Measurements from ENCODE around the gene FTO. TPM values are rescaled to one million over a fixed set of nuclear protein-coding genes. Genes with fewer than 3 reads are reported as not detected.
"Not testable (repeated sequence)": the region's sequence is repeated elsewhere in the genome, so short reads cannot be mapped to it uniquely, and the experiment has no call there.

The FTO gene
- total RNA-seq, 1 experiment from 2014 or later: 73.6 TPM

DNA sequence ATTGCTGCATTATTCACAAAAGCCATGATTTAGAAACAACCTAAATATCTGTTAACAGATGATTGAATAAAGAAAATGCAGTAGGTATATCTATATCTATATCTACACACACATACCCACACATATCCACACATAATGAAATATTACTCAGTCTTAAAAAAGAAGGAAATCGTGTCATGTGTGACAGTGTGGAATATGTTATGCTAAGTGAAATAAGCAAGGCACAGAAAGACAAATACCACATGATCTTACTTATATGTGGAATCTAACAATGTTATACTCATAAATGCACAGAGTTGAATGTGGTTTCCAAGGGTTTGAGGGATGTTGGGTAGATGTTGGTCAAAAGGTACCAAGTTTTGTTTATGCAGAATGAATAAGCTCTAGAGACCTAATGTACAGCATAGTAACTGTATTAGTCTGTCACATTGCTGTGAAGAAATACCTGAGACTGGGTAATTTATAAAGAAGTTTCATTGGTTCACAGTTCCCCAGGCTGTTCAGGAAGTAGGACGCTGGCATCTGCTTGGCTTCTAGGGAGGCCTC, 156.1 kb downstream of the FTO start:
- no peak for DNase-seq (ENCODE audit: low spot score)

DNA sequence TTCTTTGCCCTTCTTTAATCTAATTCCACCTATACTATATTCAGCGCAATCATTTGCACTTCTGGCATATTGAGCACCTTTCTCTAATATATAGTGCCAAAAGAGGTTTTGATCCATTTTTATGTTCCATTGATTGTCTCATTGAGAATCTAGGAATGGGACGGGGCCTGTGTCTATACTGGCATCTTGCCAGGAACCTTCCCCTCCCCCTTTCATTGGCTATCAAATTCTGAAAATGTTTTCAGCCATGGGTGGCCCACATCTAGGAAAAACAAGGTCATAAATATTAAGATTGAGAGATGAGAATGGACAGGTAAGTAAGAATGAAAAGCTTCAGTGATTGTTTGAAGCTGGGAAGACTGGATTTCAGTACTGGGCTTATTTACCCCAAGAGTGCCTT, 159.9 kb downstream of the FTO start:
- no peak for DNase-seq (ENCODE audit: low spot score)

DNA sequence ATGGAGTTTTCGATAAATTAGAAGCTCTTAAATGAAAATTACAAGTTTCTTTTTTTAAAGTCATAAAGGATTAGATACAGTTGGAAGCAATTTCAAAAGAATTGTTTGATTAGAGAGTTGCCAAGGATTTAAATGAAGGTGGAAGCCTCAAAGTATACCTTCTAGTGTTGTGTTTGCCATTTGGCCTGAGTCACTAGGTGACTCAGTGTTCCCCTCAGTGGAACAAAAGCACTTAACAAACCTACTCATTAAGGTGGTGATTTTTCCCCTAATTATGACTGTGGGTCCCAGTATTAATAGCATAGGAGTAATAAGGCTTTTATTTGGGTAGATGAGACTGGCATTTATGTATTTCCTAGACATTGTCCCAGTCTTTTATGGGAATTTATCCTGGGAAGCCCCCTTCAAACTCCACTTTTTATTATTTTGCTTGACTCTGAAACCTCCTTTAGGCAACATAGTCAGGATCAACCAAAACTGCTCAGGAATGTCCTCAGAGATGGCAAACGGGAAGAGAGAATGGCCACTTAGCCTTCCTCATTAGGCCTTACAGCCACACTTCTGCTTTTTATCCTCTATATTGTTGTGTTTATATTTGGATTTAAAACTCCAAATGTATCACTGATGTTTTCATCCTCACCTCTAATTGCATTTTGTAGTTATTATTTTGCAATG, 161.0 kb downstream of the FTO start:
- no peak for DNase-seq (ENCODE audit: low spot score)

DNA sequence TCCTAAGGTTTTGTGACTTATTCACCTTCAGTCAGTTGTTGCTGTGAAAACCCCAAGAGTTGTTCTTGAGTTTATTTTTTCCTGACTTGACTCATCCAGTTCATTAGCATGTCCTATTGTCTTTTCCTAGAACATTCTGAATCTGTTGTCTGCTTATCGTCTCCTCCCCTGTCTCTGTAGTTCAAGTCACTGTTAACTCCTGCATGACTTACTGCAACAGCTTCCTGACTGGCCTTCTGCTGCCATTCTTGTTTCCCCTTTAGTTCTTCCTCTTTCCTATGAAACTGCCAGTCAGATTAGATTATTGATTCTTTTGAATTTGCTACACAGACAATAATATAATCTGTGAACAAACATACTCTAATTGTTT, 161.5 kb downstream of the FTO start:
- no peak for DNase-seq (ENCODE audit: low spot score)

DNA sequence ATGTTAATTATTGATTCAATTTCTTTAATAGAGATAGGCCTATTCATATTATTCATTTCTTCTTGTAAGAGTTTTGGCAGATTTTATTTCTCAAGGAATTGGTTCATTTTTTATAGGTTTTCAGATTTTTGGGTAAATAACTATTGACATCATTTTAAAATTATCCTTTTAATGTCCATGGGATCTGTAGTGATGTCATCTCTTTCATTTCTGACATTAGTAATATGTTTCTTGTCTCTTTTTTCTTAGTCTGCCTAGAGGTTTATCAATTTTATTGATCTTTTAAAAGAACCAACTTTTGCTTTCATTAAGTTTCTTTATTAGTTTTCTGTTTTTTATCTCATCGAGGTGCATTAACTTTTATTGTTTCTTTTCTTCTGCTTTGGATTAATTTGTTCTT, 162.6 kb downstream of the FTO start:
- DNase-seq (ENCODE audit: low spot score): no peak

DNA sequence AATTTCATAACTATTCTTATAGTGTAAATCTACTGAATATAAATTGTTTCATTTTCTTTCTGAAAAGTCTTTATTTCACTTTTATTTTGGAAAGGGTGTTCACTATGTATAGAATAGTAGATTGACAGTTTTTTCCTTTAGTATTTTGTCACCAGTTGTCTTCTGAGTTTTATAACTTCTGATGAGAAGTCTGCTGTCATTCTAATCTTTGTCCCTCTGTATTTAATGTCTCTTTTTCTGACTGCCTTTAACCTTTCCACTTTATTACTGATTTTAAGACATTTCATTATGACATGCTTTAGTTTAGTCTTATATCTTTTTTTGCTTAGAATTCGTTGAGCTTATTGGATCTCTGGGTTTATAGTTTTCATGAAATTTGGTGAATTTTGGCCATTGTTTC, 166.9 kb downstream of the FTO start:
- no peak for DNase-seq (ENCODE audit: low spot score)

DNA sequence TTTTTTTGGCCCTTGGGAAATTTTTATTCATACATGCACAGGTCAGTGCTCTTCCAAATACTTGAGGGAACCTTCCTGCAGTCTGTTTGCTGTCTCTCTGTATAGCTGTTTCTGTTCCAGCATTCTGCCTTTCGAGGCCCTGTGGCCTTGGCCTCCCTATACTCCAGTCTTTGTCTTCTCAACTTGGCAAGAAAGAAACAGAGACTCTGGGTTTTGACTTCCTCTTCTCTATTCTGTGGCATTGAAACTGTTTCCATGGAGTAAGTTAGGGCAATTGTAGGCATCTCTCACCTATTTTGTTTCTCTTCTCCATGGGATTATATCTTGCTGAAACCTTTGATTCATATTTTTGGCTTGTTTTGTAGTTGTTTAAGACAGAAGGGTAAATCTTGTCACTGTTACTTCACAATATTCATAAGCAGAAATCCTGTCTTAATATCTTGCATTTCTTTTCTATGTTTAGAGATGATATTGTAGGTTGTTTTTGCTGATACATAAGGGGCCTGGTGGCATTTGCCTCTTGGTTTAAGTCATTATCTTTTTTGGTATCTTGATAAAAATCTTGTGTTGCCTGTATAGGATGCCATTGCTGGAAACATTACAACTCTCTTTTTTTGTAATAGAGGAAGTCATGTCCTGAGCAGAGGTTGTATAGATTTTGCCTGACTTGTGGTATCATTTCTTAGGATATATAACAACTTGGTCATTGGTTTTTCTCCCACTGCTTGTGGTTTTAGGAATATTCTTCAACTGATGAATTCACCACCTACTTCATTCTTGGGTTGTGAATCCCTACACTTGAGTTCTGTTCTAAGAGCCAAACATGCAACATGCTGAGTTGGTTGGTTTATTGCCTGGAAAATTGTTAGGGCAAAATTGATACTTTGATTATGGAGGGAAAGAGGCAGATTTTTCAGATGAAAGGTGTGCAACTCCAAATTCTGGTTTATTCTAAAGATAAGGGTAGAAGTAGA, 168.6 kb downstream of the FTO start:
- DNase-seq (ENCODE audit: low spot score): no peak

DNA sequence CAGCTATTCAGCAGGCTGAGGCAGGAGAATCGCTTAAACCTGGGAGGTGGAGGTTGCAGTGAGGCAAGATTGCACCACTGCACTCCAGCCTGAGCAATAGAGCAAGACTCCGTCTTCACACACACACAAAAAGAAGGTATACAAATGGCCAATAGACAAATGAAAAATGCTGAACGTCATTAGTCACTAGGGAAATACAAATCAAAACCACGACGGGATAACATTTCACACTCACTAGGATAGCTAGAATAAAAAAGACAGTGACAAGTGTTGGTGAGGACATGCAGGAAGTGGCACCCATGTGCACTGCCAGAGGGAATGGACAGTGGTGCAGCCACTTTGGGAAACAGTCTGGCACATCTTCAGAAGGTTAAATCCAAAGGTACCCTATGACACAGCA, 172.9 kb downstream of the FTO start:
- DNase-seq (ENCODE audit: low spot score): no peak

DNA sequence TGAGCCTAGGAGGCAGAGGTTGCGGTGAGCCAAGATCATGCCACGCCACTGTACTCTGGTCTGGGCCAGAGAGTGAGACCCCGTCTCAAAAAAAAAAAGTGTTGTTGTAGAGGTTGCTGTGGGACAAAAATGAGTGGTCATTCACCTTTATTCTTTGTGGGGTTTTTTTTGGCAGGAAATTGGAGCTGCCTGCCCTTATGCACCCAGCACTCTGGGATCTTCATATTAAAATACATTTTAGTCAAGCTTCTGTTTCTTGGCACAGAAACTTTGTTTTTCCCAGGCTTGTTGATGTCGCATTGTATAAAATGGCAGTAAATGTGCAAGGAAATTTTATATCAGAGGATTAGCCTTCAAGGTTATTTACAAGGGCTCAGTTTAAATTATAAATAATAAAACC, 174.3 kb downstream of the FTO start:
- no peak for DNase-seq (ENCODE audit: low spot score)

DNA sequence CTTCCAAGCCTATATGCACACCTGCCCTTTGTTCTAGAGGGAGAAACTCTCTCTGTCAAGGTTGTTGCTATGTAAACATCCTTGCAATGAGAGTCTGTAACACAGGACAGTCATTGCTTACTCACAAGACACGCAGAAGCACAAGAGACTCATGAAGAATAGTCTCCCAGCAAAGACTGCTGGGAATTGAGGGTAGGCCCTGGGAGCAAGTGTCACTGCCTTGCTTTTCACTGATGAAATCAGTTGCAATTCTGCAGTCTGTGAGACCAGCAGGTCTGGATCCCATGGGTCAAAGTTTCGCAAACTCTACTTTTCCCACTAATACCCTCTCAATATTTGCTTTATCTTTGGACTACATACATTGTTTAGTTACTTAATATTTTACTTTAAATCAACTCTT, 177.4 kb downstream of the FTO start:
- DNase-seq (ENCODE audit: low spot score): no peak

DNA sequence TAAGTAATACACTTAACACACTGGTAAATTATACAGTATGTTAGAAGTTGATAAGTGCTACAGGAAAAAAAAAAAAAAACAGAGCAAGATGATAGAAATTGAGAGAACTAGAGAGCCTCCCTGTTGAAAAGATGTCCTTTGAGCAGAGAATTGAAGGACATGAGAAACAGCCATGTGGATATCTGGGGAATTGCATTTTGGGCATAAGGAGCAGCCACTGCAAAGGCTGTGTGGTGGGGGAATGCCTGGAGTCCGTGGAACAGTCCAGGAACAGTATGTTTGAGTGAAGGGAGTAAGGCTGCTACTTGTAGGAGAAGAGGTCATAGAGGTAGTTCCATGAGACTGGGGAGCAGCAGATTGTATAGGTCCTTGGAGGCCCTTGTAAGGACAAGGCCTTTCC, 178.4 kb downstream of the FTO start:
- no peak for DNase-seq (ENCODE audit: low spot score)

DNA sequence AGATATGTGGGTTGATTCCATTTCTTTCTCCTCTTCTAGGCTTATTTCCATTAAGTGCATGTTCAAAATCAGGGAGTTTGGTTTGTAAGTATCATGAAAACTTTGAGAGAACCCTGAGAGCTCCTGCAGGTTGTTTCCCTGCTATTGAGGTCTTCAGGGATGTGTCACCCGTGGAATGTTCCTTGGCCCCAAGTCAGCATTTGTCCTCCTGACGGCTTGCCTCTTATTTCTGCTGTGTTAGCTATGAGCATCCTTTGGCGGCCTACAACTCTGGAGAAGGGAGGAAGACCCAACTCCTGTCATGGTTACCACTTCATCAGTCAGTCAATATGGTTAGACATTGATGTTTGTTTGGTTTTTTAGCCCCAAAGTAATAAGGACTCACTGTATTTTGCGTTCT, 180.8 kb downstream of the FTO start:
- DNase-seq (ENCODE audit: low spot score): no peak

DNA sequence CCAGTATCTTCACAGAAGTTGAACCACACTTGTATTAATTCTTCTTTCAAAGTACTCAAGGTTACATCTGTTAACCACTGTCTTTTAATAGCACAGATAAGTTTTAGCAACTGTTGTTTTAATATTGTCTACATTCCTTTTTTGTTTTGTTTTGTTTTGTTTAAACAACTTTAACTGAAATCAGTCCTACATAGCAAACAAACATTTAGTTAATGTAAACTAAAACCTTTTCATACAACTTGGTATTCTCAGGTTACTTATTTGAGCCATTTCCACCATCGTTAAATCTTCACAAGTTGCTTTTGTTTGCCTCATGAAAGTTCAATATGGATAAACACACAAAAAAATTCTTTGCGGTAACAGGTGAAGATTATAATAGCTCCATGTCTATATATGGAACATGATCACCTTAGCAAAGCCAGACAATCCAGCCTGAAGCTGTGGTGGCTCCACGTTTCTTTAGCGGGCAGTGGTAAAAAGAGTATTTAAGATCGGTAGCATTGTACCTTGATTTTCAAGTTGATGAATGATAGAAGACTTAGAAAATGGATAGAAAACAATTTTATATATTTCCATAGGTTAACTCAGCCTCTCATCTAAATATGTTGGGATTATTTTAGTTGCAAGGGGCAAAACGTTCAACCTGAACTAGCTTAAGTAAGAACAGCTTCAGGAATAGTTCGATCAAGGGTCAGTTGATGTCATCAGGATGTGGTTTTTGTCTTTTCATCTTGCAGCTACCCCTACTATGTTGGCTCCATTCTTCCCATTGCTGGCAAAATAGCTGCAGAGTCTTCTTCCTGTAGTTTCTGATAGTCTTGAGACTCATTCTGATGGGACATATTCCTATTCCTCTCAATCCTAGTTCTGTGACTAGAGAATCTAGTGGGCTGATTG, 182.8 kb downstream of the FTO start:
- no peak for DNase-seq (ENCODE audit: low spot score)

DNA sequence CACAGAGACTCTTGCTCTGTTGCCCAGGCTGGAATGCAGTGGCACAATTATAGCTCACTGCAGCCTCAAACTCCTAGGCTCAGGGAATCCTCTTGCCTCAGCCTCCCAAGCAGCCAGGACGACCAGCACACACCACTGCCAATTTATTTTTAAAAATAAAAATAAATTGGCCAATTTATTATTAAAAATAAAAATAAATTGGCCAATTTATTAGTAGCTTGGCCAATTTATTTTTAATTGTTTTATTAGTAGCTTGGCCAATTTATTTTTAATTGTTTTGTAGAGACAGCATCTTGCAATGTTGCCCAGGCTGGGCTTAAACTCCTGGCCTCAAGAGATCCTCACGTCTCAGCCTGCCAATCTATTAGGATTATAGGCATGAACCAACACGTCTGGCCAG, 184.3 kb downstream of the FTO start:
- DNase-seq (ENCODE audit: low spot score): no peak

DNA sequence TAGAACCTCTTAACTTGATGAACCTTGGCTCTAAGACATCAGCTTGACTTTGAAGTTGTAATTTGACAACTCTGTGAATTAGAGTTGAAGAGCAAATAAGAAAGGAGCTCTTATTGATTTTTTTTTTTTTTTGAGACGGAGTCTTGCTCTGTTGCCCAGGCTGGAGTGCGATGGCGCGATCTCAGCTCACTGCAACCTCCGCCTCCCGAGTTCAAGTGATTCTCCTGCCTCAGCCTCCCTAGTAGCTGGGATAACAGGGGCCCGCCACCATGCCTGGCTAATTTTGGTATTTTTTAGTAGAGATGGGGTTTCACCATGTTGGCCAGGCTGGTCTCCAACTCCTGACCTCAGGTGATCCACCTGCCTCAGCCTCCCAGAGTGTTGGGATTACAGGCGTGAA, 186.9 kb downstream of the FTO start:
- not testable (repeated sequence) for DNase-seq (ENCODE audit: low spot score)

DNA sequence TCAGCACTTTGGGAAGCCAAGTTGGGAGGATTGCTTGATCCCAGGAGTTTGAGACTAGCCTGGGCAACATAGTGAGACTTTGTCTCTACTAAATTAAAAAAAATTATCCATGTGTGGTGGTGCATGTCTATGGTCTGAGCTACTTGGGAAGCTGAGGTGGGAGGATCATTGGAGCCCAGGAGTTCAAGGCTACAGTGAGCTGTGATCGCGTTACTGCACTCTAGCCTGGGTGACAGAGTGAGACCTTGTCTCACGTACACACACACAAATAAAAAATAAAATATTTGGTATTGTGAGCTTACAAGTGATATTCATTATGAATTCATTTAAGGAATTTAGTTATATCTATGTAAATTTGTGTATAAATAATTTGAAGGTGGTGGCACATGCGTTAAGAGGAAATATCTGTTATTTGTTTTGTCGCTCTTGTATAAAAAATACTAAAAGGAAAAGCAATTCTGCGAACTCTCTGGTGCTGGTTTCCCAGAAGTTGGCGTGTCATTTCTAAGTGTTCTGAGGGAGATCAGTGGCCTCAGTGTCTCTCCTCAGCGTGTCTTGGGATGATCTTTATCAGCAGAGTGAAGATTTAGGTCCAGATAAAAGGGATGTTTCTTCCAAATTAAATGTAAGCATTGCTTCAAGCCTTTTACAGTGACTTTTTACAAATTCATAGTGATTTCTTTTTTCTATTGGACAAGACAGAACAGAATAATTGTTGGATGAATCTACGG, 187.6 kb downstream of the FTO start:
- no peak for DNase-seq (ENCODE audit: low spot score)

DNA sequence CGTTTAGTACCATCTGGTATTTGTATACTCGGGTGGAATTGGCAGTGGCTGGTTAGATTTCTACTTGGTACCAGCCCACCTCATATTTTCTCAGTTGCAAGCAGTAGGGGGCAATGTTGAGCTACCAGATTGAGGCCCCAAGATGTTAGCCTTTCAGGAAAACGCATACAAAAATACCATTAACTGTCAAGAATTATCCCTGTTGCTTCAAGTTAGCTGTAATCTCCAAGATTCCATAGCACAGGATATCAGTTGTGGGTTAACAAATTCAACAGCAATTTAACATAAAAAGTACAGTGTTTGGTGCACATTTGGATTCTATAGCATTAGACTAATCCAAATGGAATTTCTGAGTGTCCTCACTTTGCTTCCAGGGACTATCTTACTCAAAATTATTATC, 188.2 kb downstream of the FTO start:
- peak; percentile 53 for DNase-seq (ENCODE audit: low spot score)

DNA sequence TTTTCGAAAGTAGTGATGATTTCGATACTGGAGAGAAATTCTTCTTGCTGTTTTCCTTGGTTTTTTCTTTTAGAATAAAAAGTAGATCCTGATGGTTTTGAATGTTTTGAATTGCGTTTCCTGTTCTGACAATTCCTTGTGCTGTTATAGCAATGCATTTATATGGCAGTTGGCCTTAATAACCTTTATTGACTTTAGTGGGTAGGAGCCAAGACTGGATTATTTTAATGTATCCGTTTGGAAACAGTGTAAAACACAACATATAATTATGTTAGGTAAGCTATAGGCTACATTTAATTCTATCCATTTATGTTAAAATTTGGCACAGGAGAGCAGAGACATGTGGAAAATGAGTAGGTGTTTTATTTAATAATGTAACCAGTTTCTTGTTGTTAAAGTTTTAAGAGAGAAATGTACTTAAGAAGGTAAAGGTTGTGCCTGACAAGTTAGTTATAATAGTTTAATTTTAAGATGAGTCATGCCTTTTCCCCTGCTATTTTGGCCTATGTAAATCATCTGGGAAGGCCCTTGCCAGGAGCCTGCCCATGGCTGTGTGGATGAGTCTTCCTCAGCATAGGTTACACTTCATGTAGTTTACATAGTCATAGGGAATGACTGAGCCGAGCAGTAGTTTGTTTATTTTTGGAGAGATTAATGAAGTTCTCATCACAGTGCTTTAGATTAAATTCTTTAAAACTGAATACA, 189.9 kb downstream of the FTO start:
- DNase-seq (ENCODE audit: low spot score): peak; percentile 71

DNA sequence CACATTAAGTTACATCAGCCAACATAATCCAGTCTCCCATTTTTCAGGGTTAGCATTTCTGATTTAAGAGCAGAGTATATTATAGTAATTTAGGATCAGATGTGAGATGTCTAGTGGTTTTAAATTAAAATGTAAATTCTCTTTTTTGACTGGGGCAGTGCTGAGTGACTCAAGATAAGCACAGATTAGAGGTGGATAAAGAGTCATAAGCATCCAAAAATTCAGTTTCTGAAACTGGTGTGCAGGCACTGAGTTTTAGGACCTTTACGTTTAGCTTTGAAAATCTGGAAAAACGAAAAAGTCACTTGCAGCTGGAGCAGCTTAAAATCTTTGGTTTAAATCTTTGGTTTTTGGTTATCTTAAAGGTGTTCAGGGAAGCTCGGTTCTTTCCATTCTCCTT, 190.7 kb downstream of the FTO start:
- no peak for DNase-seq (ENCODE audit: low spot score)

DNA sequence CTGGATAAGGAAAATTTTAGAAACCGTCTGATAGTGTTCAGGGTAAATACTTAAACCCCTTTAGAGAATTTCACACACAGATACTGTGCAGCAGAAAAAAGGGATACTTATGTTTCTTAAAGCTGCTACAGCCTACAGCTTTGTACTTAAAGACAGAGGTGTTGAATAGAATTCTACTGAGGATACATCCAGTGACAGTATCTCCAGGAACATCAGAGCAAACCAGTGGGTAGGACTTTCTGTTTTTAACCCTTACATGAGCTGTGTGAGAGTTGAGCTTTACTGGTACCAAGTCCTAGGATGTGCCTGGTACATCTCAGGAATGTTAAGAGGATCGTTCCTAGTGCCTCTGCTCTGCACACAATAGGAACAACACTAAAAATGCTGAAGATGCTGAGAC, 191.5 kb downstream of the FTO start:
- no peak for DNase-seq (ENCODE audit: low spot score)

DNA sequence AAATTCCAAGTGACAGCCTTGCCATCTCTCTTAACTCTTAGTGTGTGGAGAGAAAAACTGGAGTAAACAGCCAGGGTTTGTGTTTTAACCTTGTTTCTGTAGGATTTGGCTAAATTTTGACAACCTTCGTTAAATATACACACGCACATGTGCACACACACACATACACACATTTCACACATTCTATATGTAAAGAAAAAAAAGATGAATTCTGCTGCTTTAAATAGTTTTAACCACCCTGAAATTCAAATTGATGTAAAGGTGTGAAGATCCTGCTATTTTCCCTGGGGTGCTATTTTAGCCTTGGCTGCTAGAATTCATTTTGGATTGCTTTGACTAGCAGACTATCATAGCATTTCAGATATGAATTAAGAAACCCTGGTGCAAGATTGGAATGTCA, 191.9 kb downstream of the FTO start:
- no peak for DNase-seq (ENCODE audit: low spot score)

Data from H4 (cell line).